ENCODE results near the gene MACROD1. TPM values are rescaled to one million over a fixed set of nuclear protein-coding genes. Genes with fewer than 3 reads are reported as not detected.

Gene MACROD1
- total RNA-seq, 8 experiments from 2014 or later: 10.2 to 47.7 (median 16.6) TPM

GRCh38 chr11:63999349-64000025 lies 166.4 kb downstream of the MACROD1 start:
- H3K4me3 ChIP-seq: peak overlapping the region in 2 of 5 donors; percentile 19 to 21
- in situ Hi-C loops (cut with MboI; ENCODE audit: low pct_unique_long_range_greater_than_20kb in 2 of 9, low sequenced_read_pairs in 9 of 9, unreplicated experiment in 9 of 9): loop anchor here in 7 of 9 experiments (5.0 to 25.0 kb wide), 3 partner anchors 145 to 163 kb away; partner anchors contain the start of gene MACROD1 (in 3 of the 7)
- peaks cover 31 to 47% of the 10 kb centered on the region in 2 donors for H3K4me1 ChIP-seq (replicated peaks in 1 of 2)
- peak; percentile 70 to 80 (median 76) for ATAC-seq (replicated peaks in 6 of 8)
- WGBS, 10 experiments: no CpG with 5 or more reads among the region's 59 CpGs
- H3K27ac ChIP-seq: peak overlapping the region in 1 of 2 donors; percentile 58

DNA sequence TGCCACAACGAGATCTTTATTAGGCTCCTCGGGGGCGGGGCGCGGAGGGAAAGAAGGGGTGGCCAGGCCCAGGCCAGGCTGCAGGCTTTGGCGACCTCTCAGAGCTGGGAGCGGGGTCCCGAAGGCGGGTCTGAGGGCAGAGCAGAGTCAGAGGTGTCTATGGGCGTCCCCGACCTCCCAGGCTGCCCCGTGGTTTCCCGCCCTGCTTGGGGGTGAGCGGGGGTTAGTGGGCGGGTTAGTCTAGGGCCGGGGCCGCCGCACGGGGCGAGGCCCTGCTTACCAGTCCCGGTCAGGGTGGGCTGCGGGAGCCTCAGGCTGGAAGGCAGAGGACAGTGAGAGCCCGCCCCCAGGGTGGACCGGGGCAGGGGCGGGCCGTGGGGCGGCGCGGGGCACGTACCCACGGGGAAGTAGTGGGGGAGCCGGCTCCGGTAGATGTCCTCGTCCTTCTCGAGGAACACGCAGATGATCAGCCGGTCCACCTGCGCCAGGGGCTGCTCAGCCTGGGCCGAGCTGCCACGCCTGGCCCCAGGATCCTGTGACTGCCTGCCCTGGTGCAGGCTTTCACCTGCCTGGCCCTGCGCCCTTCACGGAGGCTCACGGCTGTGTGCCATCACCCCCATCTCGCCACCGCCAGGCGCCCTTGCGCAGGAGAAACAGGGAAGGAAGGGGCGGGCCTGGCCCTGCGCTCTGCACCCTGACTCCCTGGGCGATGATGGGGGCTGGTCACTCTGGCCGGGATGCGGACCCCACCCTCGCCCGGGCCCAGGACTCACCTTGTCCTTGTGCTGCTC lies 167.2 kb downstream of the MACROD1 start:
- peak overlapping the region in 2 of 5 donors; percentile 19 to 21 for H3K4me3 ChIP-seq

GRCh38 chr11:63997801-63998337 lies 168.0 kb downstream of the MACROD1 start:
- ATAC-seq (replicated peaks in 6 of 8): no peak
- in situ Hi-C loops (cut with MboI; ENCODE audit: low pct_unique_long_range_greater_than_20kb in 2 of 9, low sequenced_read_pairs in 9 of 9, unreplicated experiment in 9 of 9): loop anchor here in 3 of 9 experiments (25.0 kb wide), 1 partner anchor 164 kb away; the partner anchor contains the start of gene MACROD1 (in 3 of the 3)
- WGBS, 10 experiments: no CpG with 5 or more reads among the region's 11 CpGs
- H3K4me1 ChIP-seq (replicated peaks in 1 of 2): peaks cover 31 to 42% of the 10 kb centered on the region in 2 donors
- no peak overlapping the region for H3K27ac ChIP-seq
- H3K4me3 ChIP-seq: no peak overlapping the region

More for the DNA sequence above, 167.2 kb downstream of the MACROD1 start:
- ATAC-seq (replicated peaks in 6 of 8): peak in 4 of 8 experiments; percentile 1 to 23 (median 3)
- Histone ChIP-seq H3K4me1 (replicated peaks in 1 of 2) (peaks cover 31 to 43% of the 10 kb centered on the region in 2 donors), H3K27ac (peak overlapping the region in 1 of 2 donors; percentile 23)
- in situ Hi-C loops (cut with MboI; ENCODE audit: low pct_unique_long_range_greater_than_20kb in 2 of 9, low sequenced_read_pairs in 9 of 9, unreplicated experiment in 9 of 9): loop anchor here in 3 of 9 experiments (25.0 kb wide), 1 partner anchor 164 kb away; the partner anchor contains the start of gene MACROD1 (in 3 of the 3)
- 0% methylated on average over 1 of the region's 54 CpGs; no CpG with 5 or more reads in 8 of the 10 experiments for WGBS, 10 experiments

- in situ Hi-C loops (cut with MboI; ENCODE audit: low pct_unique_long_range_greater_than_20kb in 2 of 9, low sequenced_read_pairs in 9 of 9, unreplicated experiment in 9 of 9): loop anchor here in 3 of 9 experiments (25.0 kb wide), 1 partner anchor 165 kb away; the partner anchor contains the start of gene MACROD1 (in 3 of the 3)
- Histone ChIP-seq H3K4me1 (replicated peaks in 1 of 2) (peaks cover 30 to 36% of the 10 kb centered on the region in 2 donors), H3K4me3 (no peak overlapping the region), H3K27ac (no peak overlapping the region)
- 17 to 100% (median 92%) methylated on average over 1 to 9 of the region's 27 CpGs; no CpG with 5 or more reads in 6 of the 10 experiments for WGBS, 10 experiments
- ATAC-seq (replicated peaks in 6 of 8): no peak
These were observed 168.7 kb downstream of the MACROD1 start for GRCh38 chr11:63997104-63997700.

GRCh38 chr11:63996512-63996911 lies 169.4 kb downstream of the MACROD1 start:
- no peak for ATAC-seq (replicated peaks in 6 of 8)
- Histone ChIP-seq H3K4me3 (no peak overlapping the region), H3K4me1 (replicated peaks in 1 of 2) (peaks cover 26 to 32% of the 10 kb centered on the region in 2 donors), H3K27ac (no peak overlapping the region)
- in situ Hi-C loops (cut with MboI; ENCODE audit: low pct_unique_long_range_greater_than_20kb in 2 of 9, low sequenced_read_pairs in 9 of 9, unreplicated experiment in 9 of 9): loop anchor here in 3 of 9 experiments (25.0 kb wide), 1 partner anchor 166 kb away; the partner anchor contains the start of gene MACROD1 (in 3 of the 3)
- WGBS, 10 experiments: 96% methylated on average over 5 of the region's 18 CpGs; no CpG with 5 or more reads in 8 of the 10 experiments

GRCh38 chr11:63993993-63994392 lies 171.9 kb downstream of the MACROD1 start:
- H3K27ac ChIP-seq: no peak overlapping the region
- 50 to 100% (median 100%) methylated on average over 1 to 4 of the region's 6 CpGs; no CpG with 5 or more reads in 3 of the 10 experiments for WGBS, 10 experiments
- no peak overlapping the region for H3K4me3 ChIP-seq
- ATAC-seq (replicated peaks in 6 of 8): peak in 2 of 8 experiments; percentile 50 to 52
- peaks cover 13 to 15% of the 10 kb centered on the region in 2 donors for H3K4me1 ChIP-seq (replicated peaks in 1 of 2)
- in situ Hi-C loops (cut with MboI; ENCODE audit: low pct_unique_long_range_greater_than_20kb in 2 of 9, low sequenced_read_pairs in 9 of 9, unreplicated experiment in 9 of 9): loop anchor here in 3 of 9 experiments (25.0 kb wide), 1 partner anchor 168 kb away; the partner anchor contains the start of gene MACROD1 (in 3 of the 3)

DNA sequence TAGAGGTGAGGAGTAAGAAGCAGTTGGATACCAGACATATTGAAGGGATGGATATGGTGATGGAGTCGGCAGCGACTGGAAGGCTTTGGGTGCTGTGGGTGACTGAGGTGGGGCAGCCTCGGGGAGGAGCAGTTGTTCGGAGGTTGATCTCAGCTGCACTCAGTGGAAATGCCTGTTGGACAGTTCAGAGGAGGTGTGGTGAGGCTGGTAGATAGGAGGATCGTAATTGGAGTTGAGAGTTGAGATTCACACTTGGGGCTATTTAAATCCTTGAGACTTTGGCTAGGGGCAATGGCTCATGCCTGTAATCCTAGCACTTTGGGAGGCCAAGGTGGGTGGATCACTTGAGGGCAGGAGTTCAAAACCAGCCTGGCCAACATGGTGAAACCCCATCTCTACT lies 172.8 kb downstream of the MACROD1 start:
- H3K4me1 ChIP-seq (replicated peaks in 1 of 2): peaks cover 4 to 6% of the 10 kb centered on the region in 2 donors
- WGBS, 10 experiments: 70 to 100% (median 95%) methylated on average over 1 to 5 of the region's 5 CpGs; no CpG with 5 or more reads in 4 of the 10 experiments
- in situ Hi-C loops (cut with MboI; ENCODE audit: low pct_unique_long_range_greater_than_20kb in 2 of 9, low sequenced_read_pairs in 9 of 9, unreplicated experiment in 9 of 9): loop anchor here in 3 of 9 experiments (25.0 kb wide), 1 partner anchor 169 kb away; the partner anchor contains the start of gene MACROD1 (in 3 of the 3)
- H3K4me3 ChIP-seq: no peak overlapping the region
- no peak overlapping the region for H3K27ac ChIP-seq
- ATAC-seq (replicated peaks in 6 of 8): no peak

DNA sequence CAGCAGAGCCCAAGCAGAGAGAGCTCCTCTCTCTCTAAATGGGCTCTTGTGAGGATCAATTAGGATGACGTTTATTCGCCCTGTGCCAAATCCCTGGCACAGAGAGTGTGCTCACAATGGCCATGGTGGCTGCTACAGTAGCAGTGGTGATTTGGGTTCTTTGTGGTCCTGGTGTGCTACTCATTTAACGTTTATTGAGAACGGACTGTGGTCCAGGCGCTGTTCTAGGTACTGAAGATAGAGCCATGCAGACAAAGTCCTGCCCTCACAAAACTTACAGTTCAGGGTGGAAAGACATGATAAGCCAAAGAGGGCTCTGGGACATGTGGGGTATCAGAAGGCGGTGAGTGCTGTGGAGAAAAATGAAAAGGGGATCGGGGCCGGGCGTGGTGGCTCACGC lies 174.4 kb downstream of the MACROD1 start:
- Histone ChIP-seq H3K4me3 (no peak overlapping the region), H3K27ac (no peak overlapping the region), H3K4me1 (replicated peaks in 1 of 2) (peaks cover 7 to 10% of the 10 kb centered on the region in 2 donors)
- WGBS, 10 experiments: 90 to 100% (median 96%) methylated on average over 2 to 10 of the region's 10 CpGs; no CpG with 5 or more reads in 6 of the 10 experiments
- ATAC-seq (replicated peaks in 6 of 8): no peak
- in situ Hi-C loops (cut with MboI; ENCODE audit: low pct_unique_long_range_greater_than_20kb in 2 of 9, low sequenced_read_pairs in 9 of 9, unreplicated experiment in 9 of 9): loop anchor here in 3 of 9 experiments (25.0 kb wide), 1 partner anchor 171 kb away; the partner anchor contains the start of gene MACROD1 (in 3 of the 3)

- peak overlapping the region; percentile 94 to 99 for H3K27ac ChIP-seq
- WGBS, 10 experiments: 0 to 80% (median 30%) methylated on average over 1 to 5 of the region's 25 CpGs; no CpG with 5 or more reads in 4 of the 10 experiments
- no peak for ATAC-seq (replicated peaks in 6 of 8)
- in situ Hi-C loops (cut with MboI; ENCODE audit: low pct_unique_long_range_greater_than_20kb in 2 of 9, low sequenced_read_pairs in 9 of 9, unreplicated experiment in 9 of 9): loop anchor here in 3 of 9 experiments (25.0 kb wide), 1 partner anchor 175 kb away; the partner anchor contains the start of gene MACROD1 (in 3 of the 3)
- H3K4me1 ChIP-seq (replicated peaks in 1 of 2): peaks cover 13 to 15% of the 10 kb centered on the region in 2 donors
- H3K4me3 ChIP-seq: peak overlapping the region; percentile 59 to 98 (median 80)
These were observed 178.9 kb downstream of the MACROD1 start for GRCh38 chr11:63986932-63987513.

- H3K4me3 ChIP-seq: peak within 1 kb of the TSS; percentile 59 to 98 (median 80)
- peaks cover 13 to 15% of the 10 kb centered on the region in 2 donors for H3K4me1 ChIP-seq (replicated peaks in 1 of 2)
- peak within 1 kb of the TSS; percentile 94 to 99 for H3K27ac ChIP-seq
- 0% methylated on average over 2 to 9 of the region's 63 CpGs; no CpG with 5 or more reads in 8 of the 10 experiments for WGBS, 10 experiments
- in situ Hi-C loops (cut with MboI; ENCODE audit: low pct_unique_long_range_greater_than_20kb in 2 of 9, low sequenced_read_pairs in 9 of 9, unreplicated experiment in 9 of 9): loop anchor here in 3 of 9 experiments (25.0 kb wide), 1 partner anchor 176 kb away; the partner anchor contains the start of gene MACROD1 (in 3 of the 3)
- ATAC-seq (replicated peaks in 6 of 8): peak; percentile 91 to 94 (median 92)
These were observed 179.6 kb downstream of the MACROD1 start, which contains the start of gene OTUB1 for GRCh38 chr11:63986156-63986931. OTUB1 (plus strand) TSS chr11:63986438; CDS start chr11:63986457, 19 bp downstream.

GRCh38 chr11:63985812-63986155 lies 180.1 kb downstream of the MACROD1 start:
- WGBS, 10 experiments: 0 to 20% (median 8%) methylated on average over 1 to 10 of the region's 18 CpGs; no CpG with 5 or more reads in 7 of the 10 experiments
- Histone ChIP-seq H3K4me1 (replicated peaks in 1 of 2) (peaks cover 13 to 15% of the 10 kb centered on the region in 2 donors), H3K27ac (peak overlapping the region; percentile 94 to 99), H3K4me3 (peak overlapping the region; percentile 59 to 98 (median 80))
- in situ Hi-C loops (cut with MboI; ENCODE audit: low pct_unique_long_range_greater_than_20kb in 2 of 9, low sequenced_read_pairs in 9 of 9, unreplicated experiment in 9 of 9): loop anchor here in 3 of 9 experiments (25.0 kb wide), 1 partner anchor 177 kb away; the partner anchor contains the start of gene MACROD1 (in 3 of the 3)
- peak; percentile 16 to 58 (median 28) for ATAC-seq (replicated peaks in 6 of 8)
